Left lung (tissue), 10 donors: ENCODE results near the gene FAM210B. TPM values are rescaled to one million over a fixed set of nuclear protein-coding genes. Genes with fewer than 3 reads are reported as not detected.
"Not testable (repeated sequence)": the region's sequence is repeated elsewhere in the genome, so short reads cannot be mapped to it uniquely, and the experiment has no call there.

ENCODE experiments used
- ATAC-seq: fragments of 200-7000 bp; cut with Tn5 transposase; one replicate; pipeline ENCODE4 v1.9.1; 2020; ENCODE audit warnings: moderate library complexity
- DNase-seq, 4 donors: peaks; one replicate each; pipeline ENCODE4 v3.0.0-alpha.2; 2013 to 2020
- H3K27ac ChIP-seq, 2 donors: fragments of 200-600 bp; sonication (generic) in 1 of 2; one replicate each; pipeline versions ENCODE4 v1.5.0 to v1.8.0; 2020 to 2021
- H3K27me3 ChIP-seq, 2 donors: fragments of 200-600 bp; sonication (generic) in 1 of 2; one replicate each; pipeline versions ENCODE4 v1.5.0 to v1.8.0; 2020 to 2021
- H3K36me3 ChIP-seq, 2 donors: fragments of 200-600 bp; sonication (generic) in 1 of 2; one replicate each; pipeline versions ENCODE4 v1.5.0 to v1.8.0; 2020 to 2021
- H3K4me1 ChIP-seq, 2 donors: fragments of 200-600 bp; one replicate each; pipeline ENCODE4 v1.8.0; 2021
- H3K4me3 ChIP-seq, 2 donors: fragments of 200-600 bp; sonication (generic) in 1 of 2; one replicate each; pipeline versions ENCODE4 v1.5.0 to v1.8.0; 2020 to 2021; ENCODE audit warnings: mild to moderate bottlenecking in 1 of 2
- H3K9me3 ChIP-seq, 2 donors: fragments of 200-600 bp; sonication (generic) in 1 of 2; one replicate each; pipeline versions ENCODE4 v1.5.0 to v1.8.0; 2020 to 2021
- intact Hi-C, 2 donors: fragments of 100-400 bp; cut with DNase I; formaldehyde crosslinking; loops; one replicate each; pipeline versions ENCODE4 v1.11.2 to v1.14.2; 2022
- polyA plus RNA-seq, 6 donors: library from polyadenylated mRNA; unstranded; fragments of 120-200 nt; gene quantifications; one replicate each; pipeline ENCODE4 v1.2.1, GENCODE V29; 2013; ENCODE audit not compliant: insufficient read length in 6 of 6
- total RNA-seq, 2 donors: library from RNA; stranded (reverse); fragmentation: NEBNext Ultra II Directional; extraction: Animal tissue kit (Norgen Biotek cat#: 25700); gene quantifications; one replicate each; pipeline ENCODE4 v1.2.1, GENCODE V29; 2021
- TF ChIP-seq, protein P1 (sequence below), 2 donors: fragments of 200-600 bp; sonication (generic) in 1 of 2; IDR thresholded peaks; one replicate each; pipeline versions ENCODE4 v1.5.0 to v1.8.0; 2021; ENCODE audit warnings: antibody characterized with exemption in 2 of 2
- donor health status: DM: no; HTN: yes; CAD: no.
- donor health status: DM: no; HTN: no; CAD: no.

FAM210B gene
- total and polyA plus RNA-seq, 8 donors, result 32.0 to 68.9 (median 64.4) TPM

DNA sequence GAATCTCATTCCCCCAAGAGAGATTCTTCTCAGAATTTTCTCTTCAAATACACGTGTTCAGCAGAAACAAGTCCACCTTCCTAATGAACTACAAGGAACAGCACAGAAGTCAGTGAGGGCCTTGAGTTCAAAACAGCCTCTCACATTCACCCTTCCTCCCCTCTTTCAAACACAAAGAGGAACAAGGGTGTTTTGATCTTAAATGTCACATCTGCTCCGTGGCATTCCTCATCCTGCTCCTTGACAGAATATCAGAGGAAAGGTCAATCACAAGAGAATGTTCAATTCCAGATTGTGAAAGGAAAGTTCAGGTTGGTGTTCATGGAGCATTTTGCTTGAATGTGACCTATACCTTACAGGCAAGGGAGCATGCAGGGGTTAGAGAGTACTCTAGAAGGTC, 35.6 kb upstream of the FAM210B start:
- Histone ChIP-seq H3K9me3 (no peaks in the 10 kb centered on the region), H3K27me3 (peaks cover 0 to 10% of the 10 kb centered on the region in 2 donors), H3K36me3 (no peaks in the 10 kb centered on the region), H3K27ac (no peak overlapping the region), H3K4me3 (no peak overlapping the region), H3K4me1 (no peaks in the 10 kb centered on the region)
- intact Hi-C loops, result no loop called here
- DNase-seq (no peak), ATAC-seq (no peak)
- TF ChIP-seq, protein P1, sequence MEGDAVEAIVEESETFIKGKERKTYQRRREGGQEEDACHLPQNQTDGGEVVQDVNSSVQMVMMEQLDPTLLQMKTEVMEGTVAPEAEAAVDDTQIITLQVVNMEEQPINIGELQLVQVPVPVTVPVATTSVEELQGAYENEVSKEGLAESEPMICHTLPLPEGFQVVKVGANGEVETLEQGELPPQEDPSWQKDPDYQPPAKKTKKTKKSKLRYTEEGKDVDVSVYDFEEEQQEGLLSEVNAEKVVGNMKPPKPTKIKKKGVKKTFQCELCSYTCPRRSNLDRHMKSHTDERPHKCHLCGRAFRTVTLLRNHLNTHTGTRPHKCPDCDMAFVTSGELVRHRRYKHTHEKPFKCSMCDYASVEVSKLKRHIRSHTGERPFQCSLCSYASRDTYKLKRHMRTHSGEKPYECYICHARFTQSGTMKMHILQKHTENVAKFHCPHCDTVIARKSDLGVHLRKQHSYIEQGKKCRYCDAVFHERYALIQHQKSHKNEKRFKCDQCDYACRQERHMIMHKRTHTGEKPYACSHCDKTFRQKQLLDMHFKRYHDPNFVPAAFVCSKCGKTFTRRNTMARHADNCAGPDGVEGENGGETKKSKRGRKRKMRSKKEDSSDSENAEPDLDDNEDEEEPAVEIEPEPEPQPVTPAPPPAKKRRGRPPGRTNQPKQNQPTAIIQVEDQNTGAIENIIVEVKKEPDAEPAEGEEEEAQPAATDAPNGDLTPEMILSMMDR (IDR thresholded peaks at IDR 0.05), result no peak

DNA sequence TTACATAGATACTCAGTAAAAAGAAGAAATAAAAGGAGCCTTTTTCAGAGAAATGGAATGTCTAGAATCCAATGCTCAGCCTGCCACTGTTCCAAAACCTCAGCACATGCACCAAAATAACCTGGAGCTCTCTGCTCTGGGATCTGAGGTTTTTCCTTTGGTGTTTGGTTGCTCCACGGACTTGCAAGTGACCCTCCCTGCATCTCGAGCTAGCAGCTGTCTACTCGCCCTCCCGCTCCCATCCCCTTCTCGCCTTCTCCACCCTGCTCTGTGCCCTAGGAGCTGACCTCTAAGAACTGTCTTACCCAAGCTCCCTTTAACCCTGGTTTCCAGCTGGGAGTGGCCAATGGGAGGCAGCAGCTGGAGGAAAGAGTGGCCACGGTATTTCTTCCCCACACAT, 35.1 kb upstream of the FAM210B start:
- Histone ChIP-seq H3K9me3 (no peaks in the 10 kb centered on the region), H3K27ac (no peak overlapping the region), H3K4me3 (no peak overlapping the region), H3K36me3 (no peaks in the 10 kb centered on the region), H3K4me1 (no peaks in the 10 kb centered on the region), H3K27me3 (peaks cover 0 to 10% of the 10 kb centered on the region in 2 donors)
- TF ChIP-seq, protein P1 (IDR thresholded peaks at IDR 0.05), result no peak
- DNase-seq, result no peak
- no peak for ATAC-seq
- intact Hi-C loops, result no loop called here

DNA sequence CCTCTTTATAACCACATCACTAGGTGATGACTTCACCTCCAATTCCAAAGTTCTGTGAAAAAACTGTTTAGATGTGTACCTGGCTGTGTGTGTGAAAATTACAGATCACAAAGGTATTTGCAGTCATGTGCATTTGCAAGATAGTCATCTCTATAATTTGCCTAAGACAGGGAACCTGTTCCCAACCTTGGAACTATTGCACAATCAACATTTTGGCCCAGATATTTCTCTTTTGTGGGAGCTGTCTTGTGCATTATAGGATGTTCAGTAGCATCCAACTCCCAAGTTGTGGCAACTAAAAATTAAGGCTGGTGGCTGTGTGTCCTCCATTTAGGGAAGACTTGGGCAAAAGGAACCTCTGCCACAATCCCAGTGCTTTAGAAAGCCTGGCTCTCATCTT, 34.0 kb upstream of the FAM210B start:
- no peak overlapping the region for H3K27ac ChIP-seq
- no peaks in the 10 kb centered on the region for H3K9me3 ChIP-seq
- ATAC-seq (no peak), DNase-seq (no peak)
- intact Hi-C loops, result no loop called here
- H3K27me3 ChIP-seq, result peaks cover 0 to 10% of the 10 kb centered on the region in 2 donors
- no peaks in the 10 kb centered on the region for H3K36me3 ChIP-seq
- TF ChIP-seq, protein P1 (IDR thresholded peaks at IDR 0.05), result no peak
- no peak overlapping the region for H3K4me3 ChIP-seq
- no peaks in the 10 kb centered on the region for H3K4me1 ChIP-seq

DNA sequence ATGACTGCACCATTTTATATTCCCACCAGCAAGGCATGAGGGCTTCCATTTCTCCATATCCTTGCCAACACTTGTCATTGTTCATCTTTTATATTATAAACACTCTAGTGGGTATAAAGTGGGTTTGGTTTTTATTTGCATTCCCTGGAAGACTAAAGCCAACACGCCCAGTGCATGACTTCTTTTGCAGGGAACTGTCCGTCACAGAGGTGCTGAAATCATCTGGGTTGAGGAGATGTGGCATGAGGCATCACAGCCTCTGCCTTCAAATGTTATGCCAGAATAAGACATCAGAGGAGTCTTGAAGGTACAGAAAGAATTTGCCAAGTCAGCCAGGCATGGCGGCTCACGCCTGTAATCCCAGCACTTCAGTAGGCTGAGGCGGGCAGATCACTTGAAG, 29.9 kb upstream of the FAM210B start:
- H3K9me3 ChIP-seq, result no peaks in the 10 kb centered on the region
- DNase-seq, result peak in 1 of 4 donors; percentile 46
- intact Hi-C loops, result no loop called here

DNA sequence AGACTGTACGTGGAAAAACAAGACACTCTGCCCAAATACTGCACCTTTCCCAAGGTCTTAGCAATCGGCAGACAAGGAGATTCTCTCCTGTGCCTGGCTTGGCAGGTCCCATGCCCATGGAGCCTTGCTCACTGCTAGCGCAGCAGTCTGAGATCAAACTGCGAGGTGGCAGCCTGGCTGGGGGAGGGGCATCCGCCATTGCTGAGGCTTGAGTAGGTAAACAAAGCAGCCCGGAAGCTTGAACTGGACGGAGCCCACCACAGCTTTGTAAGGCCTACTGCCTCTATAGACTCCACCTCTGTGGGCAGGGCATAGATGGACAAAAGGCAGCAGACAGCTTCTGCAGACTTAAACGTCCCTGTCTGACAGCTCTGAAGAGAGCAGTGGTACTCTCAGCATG, 22.1 kb upstream of the FAM210B start:
- H3K36me3 ChIP-seq, intact Hi-C loops, DNase-seq, H3K4me3 ChIP-seq, H3K27ac ChIP-seq, H3K4me1 ChIP-seq, H3K9me3 ChIP-seq, ATAC-seq: not testable (repeated sequence)
- peaks cover 0 to 49% of the 10 kb centered on the region in 2 donors for H3K27me3 ChIP-seq

More for the DNA sequence above, 29.9 kb upstream of the FAM210B start:
- no peak overlapping the region for H3K4me3 ChIP-seq
- no peaks in the 10 kb centered on the region for H3K4me1 ChIP-seq
- H3K27ac ChIP-seq, result no peak overlapping the region
- ATAC-seq, result no peak
- H3K36me3 ChIP-seq, result no peaks in the 10 kb centered on the region
- peaks cover 0 to 10% of the 10 kb centered on the region in 2 donors for H3K27me3 ChIP-seq
- TF ChIP-seq, protein P1 (IDR thresholded peaks at IDR 0.05), result no peak

DNA sequence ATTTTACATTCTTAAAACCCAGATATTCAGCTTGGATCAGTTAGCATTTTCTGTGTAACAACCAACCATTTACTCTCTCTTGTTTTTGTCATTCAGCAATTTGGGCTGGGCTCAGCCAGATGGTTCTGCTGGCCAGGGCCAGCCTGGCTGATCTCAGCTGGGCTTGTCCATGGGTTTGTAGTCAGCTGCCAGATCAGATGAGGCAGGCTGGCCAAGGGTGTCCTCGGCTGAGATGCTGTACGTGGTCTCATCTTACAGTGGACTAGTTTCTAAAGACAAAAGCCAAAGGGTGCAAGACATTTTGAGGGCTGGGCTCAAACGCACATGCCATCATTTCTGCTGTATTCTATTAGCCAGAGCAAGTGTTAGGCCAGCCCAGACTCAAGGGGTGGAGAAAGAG, 16.0 kb upstream of the FAM210B start:
- H3K27ac ChIP-seq, result no peak overlapping the region
- ATAC-seq, result no peak
- TF ChIP-seq, protein P1 (IDR thresholded peaks at IDR 0.05), result no peak
- peaks cover 0 to 5% of the 10 kb centered on the region in 2 donors for H3K4me1 ChIP-seq
- no peak for DNase-seq
- no peak overlapping the region for H3K4me3 ChIP-seq
- no peaks in the 10 kb centered on the region for H3K36me3 ChIP-seq
- H3K9me3 ChIP-seq, result no peaks in the 10 kb centered on the region
- peaks cover 4 to 77% of the 10 kb centered on the region in 2 donors for H3K27me3 ChIP-seq
- intact Hi-C loops, result no loop called here
